HL-60 (cell line): ENCODE data around the gene ERBB4.

ENCODE experiments used
- DNase-seq, 2 experiments: peaks; one replicate each; pipeline ENCODE4 v3.0.0-alpha.2; 2010 to 2020; ENCODE audit warnings: low read depth in 1 of 2, low spot score in 1 of 2
- H3K27ac ChIP-seq: fragments of 250-450 bp; sonication (Bioruptor Pico); replicated peaks from 2 replicates; pipeline ENCODE4 v1.5.1; 2020; ENCODE audit warnings: mild to moderate bottlenecking, moderate library complexity
- H3K27me3 ChIP-seq: fragments of 250-450 bp; sonication (Bioruptor Pico); 2 replicates; pipeline ENCODE4 v1.5.1; 2021; ENCODE audit warnings: mild to moderate bottlenecking, moderate library complexity; ENCODE audit not compliant: insufficient read depth, poor library complexity, severe bottlenecking
- H3K4me3 ChIP-seq: replicated peaks from 2 replicates; pipeline ENCODE4 v1.5.1; 2011; ENCODE audit warnings: mild to moderate bottlenecking, control low read depth, low read length; ENCODE audit not compliant: insufficient read depth
- CTCF ChIP-seq: IDR thresholded peaks from one replicate; pipeline ENCODE4 v1.5.1; 2011; ENCODE audit warnings: low read length, control low read depth, inconsistent platforms; ENCODE audit not compliant: insufficient read depth
- GABPA ChIP-seq: IDR thresholded peaks from 2 replicates; pipeline ENCODE4 v1.6.1; 2012; ENCODE audit warnings: low read depth
- POLR2AphosphoS5 ChIP-seq: IDR thresholded peaks from 2 replicates; pipeline ENCODE4 v1.6.1; 2012; ENCODE audit warnings: low read depth
- REST ChIP-seq: IDR thresholded peaks from 2 replicates; pipeline ENCODE4 v1.6.1; 2012; ENCODE audit warnings: low read depth; ENCODE audit not compliant: insufficient replicate concordance
- SPI1 ChIP-seq: IDR thresholded peaks from 2 replicates; pipeline ENCODE4 v1.6.1; 2012; ENCODE audit warnings: low read depth, mild to moderate bottlenecking, borderline replicate concordance

ERBB4 gene

GRCh38 chr2:211982162-211982561, 556.4 kb downstream of the ERBB4 start:
- H3K4me3 ChIP-seq, result no peak overlapping the region
- DNase-seq, result no peak
- H3K27ac ChIP-seq, result no peak overlapping the region
- no peaks in the 10 kb centered on the region for H3K27me3 ChIP-seq
- no peak for TF ChIP-seq GABPA
- TF ChIP-seq POLR2AphosphoS5, result no peak
- no peak for TF ChIP-seq CTCF
- no peak for TF ChIP-seq REST

- Histone ChIP-seq H3K27ac (no peak overlapping the region), H3K27me3 (no peaks in the 10 kb centered on the region), H3K4me3 (no peak overlapping the region)
- no peak for DNase-seq
- TF ChIP-seq CTCF (no peak), POLR2AphosphoS5 (no peak)
Measured at GRCh38 chr2:211981451-211981850, 557.2 kb downstream of the ERBB4 start.

GRCh38 chr2:211976076-211976475, 562.5 kb downstream of the ERBB4 start:
- Histone ChIP-seq H3K4me3 (no peak overlapping the region), H3K27ac (no peak overlapping the region), H3K27me3 (no peaks in the 10 kb centered on the region)
- DNase-seq, result no peak
- TF ChIP-seq CTCF (no peak), REST (no peak), GABPA (no peak), SPI1 (no peak), POLR2AphosphoS5 (no peak)

GRCh38 chr2:211967234-211967633, 571.4 kb downstream of the ERBB4 start:
- no peak overlapping the region for H3K4me3 ChIP-seq
- H3K27me3 ChIP-seq, result no peaks in the 10 kb centered on the region
- TF ChIP-seq SPI1, result no peak
- no peak for TF ChIP-seq CTCF
- no peak for TF ChIP-seq POLR2AphosphoS5
- no peak for TF ChIP-seq REST
- no peak for TF ChIP-seq GABPA

More at GRCh38 chr2:211967234-211967633, 571.4 kb downstream of the ERBB4 start:
- no peak for DNase-seq
- H3K27ac ChIP-seq, result no peak overlapping the region
